ENCODE results near the gene TMEM19.

Gene TMEM19

GRCh38 chr12:71719647-71720370 is 33.9 kb downstream of the TMEM19 start:
- Mint-ChIP-seq H3K4me3 (no peak overlapping the region), H3K27me3 (no peaks in the 10 kb centered on the region), H3K9me3 (ENCODE audit: low read depth) (peaks cover 14% of the 10 kb centered on the region), H3K27ac (no peak overlapping the region), H3K36me3 (no peaks in the 10 kb centered on the region), H3K4me1 (ENCODE audit: low read depth) (no peaks in the 10 kb centered on the region)

- H3K36me3 Mint-ChIP-seq: no peaks in the 10 kb centered on the region
- no peaks in the 10 kb centered on the region for H3K9me3 Mint-ChIP-seq (ENCODE audit: low read depth)
- H3K4me3 Mint-ChIP-seq: no peak overlapping the region
- no peaks in the 10 kb centered on the region for H3K4me1 Mint-ChIP-seq (ENCODE audit: low read depth)
- no peaks in the 10 kb centered on the region for H3K27me3 Mint-ChIP-seq
- no peak overlapping the region for H3K27ac Mint-ChIP-seq
Observed at GRCh38 chr12:71721783-71722505, 36.1 kb downstream of the TMEM19 start.

DNA sequence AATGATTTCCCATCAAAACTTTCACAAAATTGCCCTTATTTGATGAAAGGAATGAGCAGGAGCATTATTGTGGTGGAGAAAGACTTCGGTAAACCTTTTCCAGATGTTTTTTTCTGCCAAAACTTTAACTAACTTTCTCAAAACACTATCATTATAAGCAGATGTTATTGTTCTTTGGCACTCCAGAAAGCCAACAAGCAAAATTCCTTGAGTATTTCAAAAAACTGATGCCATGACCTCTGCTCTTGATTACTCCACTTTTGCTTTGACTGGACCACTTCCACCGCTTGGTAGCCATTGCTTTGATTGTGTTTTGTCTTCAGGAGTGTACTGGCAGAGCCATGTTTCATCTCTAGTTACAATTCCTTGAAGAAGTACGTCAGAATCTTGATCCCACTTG is 39.1 kb downstream of the TMEM19 start:
- H3K27ac Mint-ChIP-seq: no peak overlapping the region
- H3K4me1 Mint-ChIP-seq (ENCODE audit: low read depth): no peaks in the 10 kb centered on the region
- H3K9me3 Mint-ChIP-seq (ENCODE audit: low read depth): no peaks in the 10 kb centered on the region
- no peaks in the 10 kb centered on the region for H3K36me3 Mint-ChIP-seq
- no peaks in the 10 kb centered on the region for H3K27me3 Mint-ChIP-seq
- no peak overlapping the region for H3K4me3 Mint-ChIP-seq

GRCh38 chr12:71726548-71726947 is 40.7 kb downstream of the TMEM19 start:
- H3K27ac Mint-ChIP-seq: no peak overlapping the region
- no peaks in the 10 kb centered on the region for H3K27me3 Mint-ChIP-seq
- no peaks in the 10 kb centered on the region for H3K36me3 Mint-ChIP-seq
- no peaks in the 10 kb centered on the region for H3K4me1 Mint-ChIP-seq (ENCODE audit: low read depth)
- H3K9me3 Mint-ChIP-seq (ENCODE audit: low read depth): no peaks in the 10 kb centered on the region
- H3K4me3 Mint-ChIP-seq: no peak overlapping the region

DNA sequence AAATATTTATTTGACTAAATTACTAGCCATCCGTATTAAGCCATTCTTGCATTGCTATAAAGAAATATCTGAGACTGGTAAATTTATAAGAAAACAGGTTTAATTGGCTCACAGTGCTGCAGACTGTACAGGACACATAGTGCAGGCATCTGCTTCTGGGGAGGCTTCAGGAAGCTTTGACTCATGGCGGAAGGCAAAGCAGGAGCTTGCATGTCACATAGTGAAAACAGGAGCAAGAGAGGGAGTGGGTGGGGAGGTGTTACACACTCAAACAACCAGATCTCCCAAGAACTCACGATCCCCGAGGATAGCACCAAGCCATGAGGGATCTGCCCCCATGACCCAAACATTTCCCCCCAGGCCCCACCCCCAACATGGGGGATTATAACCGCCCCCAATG is 42.1 kb downstream of the TMEM19 start:
- Mint-ChIP-seq H3K4me1 (ENCODE audit: low read depth) (no peaks in the 10 kb centered on the region), H3K9me3 (ENCODE audit: low read depth) (no peaks in the 10 kb centered on the region), H3K36me3 (no peaks in the 10 kb centered on the region), H3K27ac (no peak overlapping the region), H3K27me3 (no peaks in the 10 kb centered on the region), H3K4me3 (no peak overlapping the region)

- Mint-ChIP-seq H3K36me3 (no peaks in the 10 kb centered on the region), H3K4me3 (no peak overlapping the region), H3K4me1 (ENCODE audit: low read depth) (no peaks in the 10 kb centered on the region), H3K27me3 (no peaks in the 10 kb centered on the region), H3K27ac (no peak overlapping the region), H3K9me3 (ENCODE audit: low read depth) (no peaks in the 10 kb centered on the region)
Observed at GRCh38 chr12:71730936-71731335, 45.1 kb downstream of the TMEM19 start.

GRCh38 chr12:71731439-71732356 is 45.8 kb downstream of the TMEM19 start:
- H3K36me3 Mint-ChIP-seq: no peaks in the 10 kb centered on the region
- no peak overlapping the region for H3K4me3 Mint-ChIP-seq
- H3K27me3 Mint-ChIP-seq: no peaks in the 10 kb centered on the region
- H3K4me1 Mint-ChIP-seq (ENCODE audit: low read depth): no peaks in the 10 kb centered on the region
- no peaks in the 10 kb centered on the region for H3K9me3 Mint-ChIP-seq (ENCODE audit: low read depth)
- H3K27ac Mint-ChIP-seq: no peak overlapping the region

- Mint-ChIP-seq H3K27ac (no peak overlapping the region), H3K36me3 (no peaks in the 10 kb centered on the region), H3K4me3 (no peak overlapping the region), H3K9me3 (ENCODE audit: low read depth) (no peaks in the 10 kb centered on the region), H3K4me1 (ENCODE audit: low read depth) (no peaks in the 10 kb centered on the region), H3K27me3 (no peaks in the 10 kb centered on the region)
Observed at GRCh38 chr12:71732357-71732712, 46.5 kb downstream of the TMEM19 start.

DNA sequence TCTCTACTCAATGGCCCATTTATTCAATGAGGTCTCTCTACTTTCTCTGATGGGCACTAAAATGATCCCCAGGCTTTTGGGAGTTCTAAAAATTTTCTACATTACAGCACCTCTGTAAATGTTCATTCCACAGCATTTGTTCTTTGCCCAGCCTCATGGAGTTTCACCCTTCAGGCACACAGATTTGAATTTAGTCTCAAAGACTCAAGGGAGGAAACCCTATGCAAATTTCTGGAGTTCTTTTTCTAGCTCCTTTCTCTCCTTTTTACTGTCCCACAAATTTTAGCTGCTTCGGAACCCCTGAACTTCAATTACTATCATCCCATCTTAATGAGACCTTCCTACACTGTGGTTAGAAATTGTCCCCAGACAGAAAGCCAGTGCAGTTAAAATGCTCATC is 51.3 kb downstream of the TMEM19 start:
- Mint-ChIP-seq H3K36me3 (no peaks in the 10 kb centered on the region), H3K4me3 (no peak overlapping the region), H3K4me1 (ENCODE audit: low read depth) (no peaks in the 10 kb centered on the region), H3K9me3 (ENCODE audit: low read depth) (no peaks in the 10 kb centered on the region), H3K27me3 (no peaks in the 10 kb centered on the region), H3K27ac (no peak overlapping the region)

DNA sequence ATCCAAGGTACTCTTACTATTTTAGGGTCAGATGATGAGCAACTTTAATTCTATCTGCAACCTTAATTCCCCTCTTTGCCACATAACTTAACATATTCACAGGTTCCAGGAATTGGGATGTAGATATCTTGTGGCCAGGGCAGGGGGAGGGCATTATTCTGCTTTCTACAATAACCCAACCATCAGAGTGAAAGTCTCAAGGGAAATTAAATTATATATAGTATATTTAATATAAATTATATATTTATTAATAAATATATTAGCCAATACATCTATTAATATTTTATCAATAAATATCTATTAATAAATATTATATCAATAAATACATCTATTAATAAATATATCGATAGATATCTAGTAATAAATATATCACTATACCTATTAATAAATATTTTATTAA is 57.1 kb downstream of the TMEM19 start:
- H3K4me1 Mint-ChIP-seq (ENCODE audit: low read depth): no peaks in the 10 kb centered on the region
- no peaks in the 10 kb centered on the region for H3K36me3 Mint-ChIP-seq
- no peaks in the 10 kb centered on the region for H3K9me3 Mint-ChIP-seq (ENCODE audit: low read depth)
- no peaks in the 10 kb centered on the region for H3K27me3 Mint-ChIP-seq
- no peak overlapping the region for H3K4me3 Mint-ChIP-seq
- H3K27ac Mint-ChIP-seq: no peak overlapping the region

GRCh38 chr12:71744522-71745300 is 58.8 kb downstream of the TMEM19 start:
- Mint-ChIP-seq H3K36me3 (no peaks in the 10 kb centered on the region), H3K27ac (no peak overlapping the region), H3K4me1 (ENCODE audit: low read depth) (no peaks in the 10 kb centered on the region), H3K9me3 (ENCODE audit: low read depth) (no peaks in the 10 kb centered on the region), H3K27me3 (peaks cover 2% of the 10 kb centered on the region), H3K4me3 (no peak overlapping the region)

DNA sequence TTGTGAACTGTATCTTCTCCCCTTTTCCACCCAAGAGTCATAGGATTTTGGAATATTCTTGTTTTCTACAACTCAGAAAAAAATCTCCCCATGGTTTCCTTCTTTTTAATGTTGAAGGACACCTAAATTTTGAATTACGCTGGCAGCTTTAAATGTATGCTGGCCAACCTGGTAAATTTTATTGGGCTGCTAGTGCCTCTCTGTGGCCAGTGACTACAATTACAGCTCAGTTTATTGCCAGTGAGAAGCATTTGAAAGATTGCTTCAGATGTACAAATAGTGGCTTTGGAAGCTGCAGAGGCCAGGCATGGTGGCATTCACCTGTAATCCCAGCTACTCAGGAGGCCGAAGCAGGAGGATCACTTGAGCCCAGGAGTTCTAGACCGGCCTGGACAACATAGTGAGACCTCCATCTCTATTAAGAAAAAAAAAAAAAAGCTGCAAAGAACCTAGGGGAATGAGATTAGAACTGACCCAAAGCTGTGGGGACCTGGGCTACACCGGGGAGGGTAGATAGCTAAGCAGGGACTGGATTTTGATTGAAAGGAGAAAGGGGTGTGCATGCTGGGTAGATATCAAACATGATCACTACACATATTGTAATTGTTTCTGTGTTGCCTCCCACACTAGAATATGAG is 61.2 kb downstream of the TMEM19 start:
- Mint-ChIP-seq H3K27ac (no peak overlapping the region), H3K4me1 (ENCODE audit: low read depth) (no peaks in the 10 kb centered on the region), H3K4me3 (no peak overlapping the region), H3K9me3 (ENCODE audit: low read depth) (no peaks in the 10 kb centered on the region), H3K36me3 (no peaks in the 10 kb centered on the region), H3K27me3 (peaks cover 2% of the 10 kb centered on the region)

DNA sequence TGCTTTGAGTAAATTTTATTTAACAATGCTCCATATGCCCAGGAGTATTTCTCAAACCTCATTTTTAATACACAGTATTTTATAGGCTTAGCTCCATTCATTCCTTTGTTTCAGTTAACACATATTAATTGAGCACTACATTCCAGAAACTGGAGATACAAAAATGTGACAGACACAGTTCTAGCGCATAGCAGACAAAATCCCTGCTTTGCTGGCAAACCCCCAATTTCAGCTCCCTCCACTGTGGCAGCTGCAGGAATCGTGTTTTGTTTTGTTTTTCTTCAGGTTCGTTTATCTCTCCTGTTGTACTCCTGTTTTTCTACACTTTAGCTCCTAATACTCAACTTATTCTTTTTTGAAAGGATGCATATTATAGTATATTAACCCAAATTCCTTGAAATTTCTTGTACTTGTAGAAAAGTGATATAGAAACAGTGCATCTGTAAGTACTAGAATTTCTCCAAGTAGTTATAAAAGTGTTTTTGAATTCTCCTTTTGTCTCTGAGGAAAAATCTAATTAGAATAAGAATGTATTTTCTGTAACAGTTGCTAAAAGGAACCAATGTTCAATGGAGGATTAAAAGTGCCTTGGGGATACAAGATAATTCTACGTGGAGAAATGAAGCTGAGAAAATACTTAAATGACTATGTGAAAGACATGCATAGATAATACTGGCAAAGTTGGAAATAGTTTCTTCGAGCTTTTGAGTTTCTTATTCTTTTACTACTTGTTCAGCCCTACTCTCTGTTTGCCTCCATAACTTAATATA is 62.4 kb downstream of the TMEM19 start:
- Mint-ChIP-seq H3K9me3 (ENCODE audit: low read depth) (no peaks in the 10 kb centered on the region), H3K4me1 (ENCODE audit: low read depth) (no peaks in the 10 kb centered on the region), H3K27me3 (peaks cover 2% of the 10 kb centered on the region), H3K4me3 (no peak overlapping the region), H3K27ac (no peak overlapping the region), H3K36me3 (no peaks in the 10 kb centered on the region)

- H3K27ac Mint-ChIP-seq: no peak overlapping the region
- H3K4me3 Mint-ChIP-seq: no peak overlapping the region
- H3K9me3 Mint-ChIP-seq (ENCODE audit: low read depth): no peaks in the 10 kb centered on the region
- H3K4me1 Mint-ChIP-seq (ENCODE audit: low read depth): peaks cover 8% of the 10 kb centered on the region
- H3K27me3 Mint-ChIP-seq: peaks cover 2% of the 10 kb centered on the region
- H3K36me3 Mint-ChIP-seq: no peaks in the 10 kb centered on the region
Observed at GRCh38 chr12:71749666-71750065, 63.8 kb downstream of the TMEM19 start.

Measured in activated naive CD8-positive, alpha-beta T cell (primary cell).